HEK293 (cell line): Measurements from ENCODE around the gene JAKMIP1.

ENCODE experiments used
- CTCF ChIA-PET: fragments of 350-600 bp; formaldehyde crosslinking; extraction: SDS; loops from one replicate; lab custom pipeline; 2021; ENCODE audit warnings: antibody characterized with exemption; lab: Yijun Ruan, JAX
- POLR2A ChIA-PET: fragments of 300-600 bp; formaldehyde crosslinking; extraction: SDS; loops from one replicate; lab custom pipeline; 2020; ENCODE audit warnings: antibody characterized with exemption, inconsistent platforms; lab: Yijun Ruan, JAX
- H3K27ac ChIP-seq: fragments of 200-500 bp; sonication (Bioruptor generic); 2 replicates; pipeline ENCODE4 v1.5.1; 2014; ENCODE audit warnings: low read depth, low read length, control low read depth, inconsistent platforms; ENCODE audit errors: extremely low read depth
- H3K36me3 ChIP-seq, 2 experiments: fragments of 200-500 bp in 1 of 2; sonication (Bioruptor generic) in 1 of 2; 1 replicate in 1 of 2; 2 replicates in 1 of 2; pipeline ENCODE4 v1.5.1; 2014 to 2017; ENCODE audit warnings: inconsistent platforms in 2 of 2, low read length in 2 of 2; ENCODE audit not compliant: control insufficient read depth in 2 of 2, insufficient read depth in 1 of 2
- H3K4me1 ChIP-seq: fragments of 200-500 bp; sonication (Bioruptor generic); 2 replicates; pipeline ENCODE4 v1.5.1; 2014; ENCODE audit warnings: mild to moderate bottlenecking, low read length, inconsistent platforms; ENCODE audit not compliant: control insufficient read depth, insufficient read depth
- H3K4me3 ChIP-seq: 2 replicates; pipeline ENCODE4 v1.5.1; 2011; ENCODE audit warnings: low read depth, mild to moderate bottlenecking, control low read depth, low read length, moderate library complexity
- H3K9me3 ChIP-seq: fragments of 200-500 bp; sonication (Bioruptor generic); 2 replicates; pipeline ENCODE4 v1.5.1; 2014; ENCODE audit warnings: low read depth, low read length, inconsistent platforms; ENCODE audit not compliant: control insufficient read depth, insufficient read depth
- FEZF1 ChIP-seq: fragments of 450-650 bp; formaldehyde crosslinking; IDR thresholded peaks from 2 replicates; pipeline ENCODE4 v1.5.1; 2016; ENCODE audit warnings: missing biosample characterization, missing genetic modification characterization
- HOXA7 ChIP-seq: sonication (generic); formaldehyde crosslinking; IDR thresholded peaks from 2 replicates; pipeline ENCODE4 v1.8.1; 2022; ENCODE audit warnings: missing genetic modification reagents, borderline replicate concordance
- IKZF3 ChIP-seq: fragments of 450-650 bp; IDR thresholded peaks from 2 replicates; pipeline ENCODE4 v1.5.0; 2018; ENCODE audit warnings: missing biosample characterization, mild to moderate bottlenecking, missing genetic modification characterization, moderate library complexity
- KLF7 ChIP-seq: fragments of 450-650 bp; formaldehyde crosslinking; IDR thresholded peaks from 2 replicates; pipeline ENCODE4 v1.5.1; 2016; ENCODE audit warnings: missing biosample characterization, missing genetic modification characterization, borderline replicate concordance
- PRDM1 ChIP-seq: fragments of 450-650 bp; formaldehyde crosslinking; IDR thresholded peaks from 2 replicates; pipeline ENCODE4; 2016; ENCODE audit warnings: missing biosample characterization, missing genetic modification characterization
- SCRT1 ChIP-seq: fragments of 450-650 bp; formaldehyde crosslinking; IDR thresholded peaks from 2 replicates; pipeline ENCODE4 v1.5.1; 2016; ENCODE audit warnings: missing biosample characterization, missing genetic modification characterization, borderline replicate concordance
- TSHZ1 ChIP-seq: fragments of 450-650 bp; formaldehyde crosslinking; IDR thresholded peaks from 2 replicates; pipeline ENCODE4 v1.5.1; 2016; ENCODE audit warnings: missing biosample characterization, missing genetic modification characterization, borderline replicate concordance
- ZBTB7A ChIP-seq: fragments of 450-650 bp; formaldehyde crosslinking; IDR thresholded peaks from 2 replicates; pipeline ENCODE4 v1.5.1; 2016; ENCODE audit warnings: low read depth, missing biosample characterization, missing genetic modification characterization
- ZFP69B ChIP-seq: fragments of 450-650 bp; formaldehyde crosslinking; IDR thresholded peaks from 2 replicates; pipeline ENCODE4 v1.5.1; 2016; ENCODE audit warnings: missing biosample characterization, missing genetic modification characterization
- ZNF148 ChIP-seq: fragments of 450-650 bp; formaldehyde crosslinking; IDR thresholded peaks from 2 replicates; pipeline ENCODE4 v1.5.0; 2017; ENCODE audit warnings: missing biosample characterization, missing genetic modification characterization, borderline replicate concordance
- ZNF155 ChIP-seq: fragments of 450-650 bp; formaldehyde crosslinking; IDR thresholded peaks from 2 replicates; pipeline ENCODE4 v1.5.1; 2016; ENCODE audit warnings: missing biosample characterization, missing genetic modification characterization
- ZNF223 ChIP-seq: fragments of 450-650 bp; formaldehyde crosslinking; IDR thresholded peaks from 2 replicates; pipeline ENCODE4 v1.5.1; 2016; ENCODE audit warnings: missing biosample characterization, missing genetic modification characterization
- ZNF324 ChIP-seq: fragments of 450-650 bp; formaldehyde crosslinking; IDR thresholded peaks from 2 replicates; pipeline ENCODE4 v1.5.1; 2016; ENCODE audit warnings: missing biosample characterization, missing genetic modification characterization
- ZNF354C ChIP-seq: fragments of 450-650 bp; formaldehyde crosslinking; IDR thresholded peaks from 2 replicates; pipeline ENCODE4 v1.5.1; 2016; ENCODE audit warnings: missing biosample characterization, missing genetic modification characterization, low read depth, borderline replicate concordance
- ZNF366 ChIP-seq: fragments of 450-650 bp; formaldehyde crosslinking; conservative IDR thresholded peaks from 2 replicates; pipeline ENCODE4 v1.5.1; 2016; ENCODE audit warnings: missing biosample characterization, missing genetic modification characterization
- ZNF37A ChIP-seq: fragments of 450-650 bp; IDR thresholded peaks from 2 replicates; pipeline ENCODE4 v1.5.1; 2018; ENCODE audit warnings: missing biosample characterization, missing genetic modification characterization
- ZNF530 ChIP-seq: fragments of 450-650 bp; formaldehyde crosslinking; IDR thresholded peaks from 2 replicates; pipeline ENCODE4 v1.5.1; 2016; ENCODE audit warnings: low read depth, missing biosample characterization, missing genetic modification characterization
- ZNF585B ChIP-seq: fragments of 450-650 bp; formaldehyde crosslinking; IDR thresholded peaks from 2 replicates; pipeline ENCODE4 v1.5.1; 2016; ENCODE audit warnings: missing biosample characterization, missing genetic modification characterization
- ZNF660 ChIP-seq: fragments of 450-650 bp; IDR thresholded peaks from 2 replicates; pipeline ENCODE4 v1.5.1; 2018; ENCODE audit warnings: missing biosample characterization, mild to moderate bottlenecking, missing genetic modification characterization
- ZNF664 ChIP-seq: fragments of 450-650 bp; formaldehyde crosslinking; IDR thresholded peaks from 2 replicates; pipeline ENCODE4 v1.5.1; 2016; ENCODE audit warnings: missing biosample characterization, missing genetic modification characterization
- ZNF747 ChIP-seq: fragments of 450-650 bp; formaldehyde crosslinking; IDR thresholded peaks from 2 replicates; pipeline ENCODE4 v1.5.1; 2016; ENCODE audit warnings: missing biosample characterization, missing genetic modification characterization
- ZNF785 ChIP-seq: fragments of 450-650 bp; formaldehyde crosslinking; IDR thresholded peaks from 2 replicates; pipeline ENCODE4 v1.5.1; 2016; ENCODE audit warnings: missing biosample characterization, missing genetic modification characterization
- ZSCAN30 ChIP-seq: fragments of 450-650 bp; IDR thresholded peaks from 2 replicates; pipeline ENCODE4 v1.5.1; 2018; ENCODE audit warnings: missing biosample characterization, mild to moderate bottlenecking, missing genetic modification characterization, moderate library complexity
- ZXDB ChIP-seq: fragments of 450-650 bp; formaldehyde crosslinking; IDR thresholded peaks from 2 replicates; pipeline ENCODE4 v1.5.1; 2016; ENCODE audit warnings: missing biosample characterization, missing genetic modification characterization
- TF ChIP-seq, protein P1 (sequence below): fragments of 450-650 bp; formaldehyde crosslinking; IDR thresholded peaks from 2 replicates; pipeline ENCODE4 v1.5.1; 2016; ENCODE audit warnings: missing biosample characterization, missing genetic modification characterization
- TF ChIP-seq, protein P2 (sequence below): fragments of 450-650 bp; formaldehyde crosslinking; IDR thresholded peaks from 2 replicates; pipeline ENCODE4 v1.5.1; 2016; ENCODE audit warnings: missing biosample characterization, missing genetic modification characterization

The JAKMIP1 gene

DNA sequence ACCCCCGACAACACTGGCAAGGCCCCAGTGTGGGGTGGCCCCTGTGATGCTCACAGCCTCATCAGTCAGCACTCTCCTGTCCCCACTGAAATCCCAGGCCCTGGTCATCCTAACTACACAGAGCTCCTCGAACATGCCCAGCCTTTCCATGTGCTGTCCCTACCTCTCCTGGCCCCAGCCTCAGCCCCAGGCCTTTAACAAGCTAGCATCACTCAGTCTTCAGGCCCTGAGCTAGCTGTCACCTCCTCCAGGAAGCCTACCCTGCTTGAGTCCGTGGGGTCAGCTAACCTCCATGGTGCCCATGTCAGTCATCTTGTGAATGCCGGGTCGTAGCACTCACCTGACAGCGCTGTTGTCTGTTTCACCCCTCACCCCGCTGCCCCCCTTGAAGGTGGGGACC, 156.5 kb downstream of the JAKMIP1 start (continued):
- TF ChIP-seq ZNF660 (tag by site-specific recombination) (no peak), KLF7 (tag by site-specific recombination) (no peak), ZSCAN30 (no peak), HOXA7 (CRISPR knock-in tag) (no peak), PRDM1 (tag by site-specific recombination) (no peak), SCRT1 (tag by site-specific recombination) (no peak), IKZF3 (no peak), ZNF354C (tag by site-specific recombination) (no peak)

DNA sequence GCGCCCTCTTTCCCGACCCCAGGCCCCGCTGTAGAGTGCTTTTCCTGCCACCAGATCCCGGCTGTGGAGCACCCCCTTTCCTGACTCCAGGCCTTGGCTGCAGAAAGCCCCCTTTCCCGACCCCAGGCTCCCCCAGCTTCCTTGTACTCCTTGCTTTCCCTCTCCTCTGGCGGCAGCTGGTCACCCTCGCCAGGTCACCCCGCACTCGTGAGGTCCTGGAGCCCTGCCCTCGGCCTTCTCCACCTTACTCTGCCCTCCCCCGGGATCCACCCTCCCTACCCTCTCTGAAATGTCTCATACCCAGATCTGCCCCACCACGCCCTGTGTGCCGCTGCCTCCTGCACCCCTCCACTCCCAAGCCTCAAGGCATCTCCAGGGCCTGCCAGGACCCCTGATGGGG, 157.2 kb downstream of the JAKMIP1 start:
- no peaks in the 10 kb centered on the region for H3K4me1 ChIP-seq
- H3K9me3 ChIP-seq, result no peaks in the 10 kb centered on the region
- CTCF ChIA-PET, result no interaction called here

DNA sequence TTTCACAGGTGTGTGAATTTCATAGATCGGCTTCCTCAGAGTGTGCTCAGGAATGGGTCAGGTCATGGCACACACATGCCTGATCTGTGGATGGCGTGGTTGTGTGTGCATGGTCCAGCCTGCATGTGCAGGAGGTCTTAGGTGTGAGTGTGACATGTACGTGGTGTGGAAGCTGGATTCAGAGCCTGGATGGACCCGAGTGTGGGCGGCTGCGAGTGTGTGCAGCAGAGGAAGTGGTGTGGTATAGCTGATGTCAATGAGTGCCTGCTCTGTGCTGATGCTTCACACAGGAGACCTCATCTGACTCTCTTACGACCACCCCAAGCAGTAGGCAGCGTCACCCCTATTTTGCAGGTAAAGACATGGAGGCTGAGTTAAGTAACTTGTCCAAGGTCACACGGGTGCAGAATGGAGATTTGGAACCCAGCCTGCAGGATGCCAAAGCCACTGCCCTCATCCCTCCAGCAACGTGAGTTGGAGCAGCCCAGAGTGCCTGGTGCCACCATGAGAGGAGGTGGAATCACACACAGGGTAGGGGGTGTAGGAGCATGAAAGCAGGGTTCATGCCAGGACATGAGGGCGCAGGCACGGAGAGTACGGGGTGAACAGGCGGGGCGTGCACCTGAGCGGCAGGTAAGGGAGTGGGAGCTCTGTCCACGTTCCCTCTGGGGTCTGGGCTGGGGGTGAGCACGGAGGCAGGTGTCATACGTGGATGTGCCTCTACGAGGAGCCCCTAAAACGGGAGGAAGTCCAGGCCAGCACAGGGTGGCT, 157.9 kb downstream of the JAKMIP1 start:
- CTCF ChIA-PET, result no interaction called here
- Histone ChIP-seq H3K4me3 (no peak overlapping the region), H3K36me3 (no peaks in the 10 kb centered on the region), H3K27ac (no peak overlapping the region), H3K9me3 (no peaks in the 10 kb centered on the region), H3K4me1 (no peaks in the 10 kb centered on the region)
- POLR2A ChIA-PET, result no interaction called here
- TF ChIP-seq, protein P1, sequence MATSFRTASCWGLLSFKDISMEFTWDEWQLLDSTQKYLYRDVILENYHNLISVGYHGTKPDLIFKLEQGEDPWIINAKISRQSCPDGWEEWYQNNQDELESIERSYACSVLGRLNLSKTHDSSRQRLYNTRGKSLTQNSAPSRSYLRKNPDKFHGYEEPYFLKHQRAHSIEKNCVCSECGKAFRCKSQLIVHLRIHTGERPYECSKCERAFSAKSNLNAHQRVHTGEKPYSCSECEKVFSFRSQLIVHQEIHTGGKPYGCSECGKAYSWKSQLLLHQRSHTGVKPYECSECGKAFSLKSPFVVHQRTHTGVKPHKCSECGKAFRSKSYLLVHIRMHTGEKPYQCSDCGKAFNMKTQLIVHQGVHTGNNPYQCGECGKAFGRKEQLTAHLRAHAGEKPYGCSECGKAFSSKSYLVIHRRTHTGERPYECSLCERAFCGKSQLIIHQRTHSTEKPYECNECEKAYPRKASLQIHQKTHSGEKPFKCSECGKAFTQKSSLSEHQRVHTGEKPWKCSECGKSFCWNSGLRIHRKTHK (tag by site-specific recombination), result no peak
- no peak for TF ChIP-seq ZNF585B (tag by site-specific recombination)
- TF ChIP-seq TSHZ1 (tag by site-specific recombination), result no peak
- TF ChIP-seq ZNF354C (tag by site-specific recombination), result no peak
- TF ChIP-seq ZFP69B (tag by site-specific recombination), result no peak
- TF ChIP-seq, protein P2, sequence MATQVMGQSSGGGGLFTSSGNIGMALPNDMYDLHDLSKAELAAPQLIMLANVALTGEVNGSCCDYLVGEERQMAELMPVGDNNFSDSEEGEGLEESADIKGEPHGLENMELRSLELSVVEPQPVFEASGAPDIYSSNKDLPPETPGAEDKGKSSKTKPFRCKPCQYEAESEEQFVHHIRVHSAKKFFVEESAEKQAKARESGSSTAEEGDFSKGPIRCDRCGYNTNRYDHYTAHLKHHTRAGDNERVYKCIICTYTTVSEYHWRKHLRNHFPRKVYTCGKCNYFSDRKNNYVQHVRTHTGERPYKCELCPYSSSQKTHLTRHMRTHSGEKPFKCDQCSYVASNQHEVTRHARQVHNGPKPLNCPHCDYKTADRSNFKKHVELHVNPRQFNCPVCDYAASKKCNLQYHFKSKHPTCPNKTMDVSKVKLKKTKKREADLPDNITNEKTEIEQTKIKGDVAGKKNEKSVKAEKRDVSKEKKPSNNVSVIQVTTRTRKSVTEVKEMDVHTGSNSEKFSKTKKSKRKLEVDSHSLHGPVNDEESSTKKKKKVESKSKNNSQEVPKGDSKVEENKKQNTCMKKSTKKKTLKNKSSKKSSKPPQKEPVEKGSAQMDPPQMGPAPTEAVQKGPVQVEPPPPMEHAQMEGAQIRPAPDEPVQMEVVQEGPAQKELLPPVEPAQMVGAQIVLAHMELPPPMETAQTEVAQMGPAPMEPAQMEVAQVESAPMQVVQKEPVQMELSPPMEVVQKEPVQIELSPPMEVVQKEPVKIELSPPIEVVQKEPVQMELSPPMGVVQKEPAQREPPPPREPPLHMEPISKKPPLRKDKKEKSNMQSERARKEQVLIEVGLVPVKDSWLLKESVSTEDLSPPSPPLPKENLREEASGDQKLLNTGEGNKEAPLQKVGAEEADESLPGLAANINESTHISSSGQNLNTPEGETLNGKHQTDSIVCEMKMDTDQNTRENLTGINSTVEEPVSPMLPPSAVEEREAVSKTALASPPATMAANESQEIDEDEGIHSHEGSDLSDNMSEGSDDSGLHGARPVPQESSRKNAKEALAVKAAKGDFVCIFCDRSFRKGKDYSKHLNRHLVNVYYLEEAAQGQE, result no peak

More for the DNA sequence above, 157.2 kb downstream of the JAKMIP1 start:
- TF ChIP-seq ZXDB (tag by site-specific recombination) (no peak), ZNF530 (tag by site-specific recombination) (no peak), ZNF223 (tag by site-specific recombination) (no peak), ZNF324 (tag by site-specific recombination) (no peak), ZBTB7A (tag by site-specific recombination) (no peak), ZNF155 (no peak), ZNF785 (tag by site-specific recombination) (no peak), ZNF664 (tag by site-specific recombination) (no peak), KLF7 (tag by site-specific recombination) (no peak), ZNF747 (tag by site-specific recombination) (no peak), ZNF148 (no peak), ZNF366 (no peak), ZNF37A (no peak), FEZF1 (tag by site-specific recombination) (no peak)
- TF ChIP-seq, all 188 proteins: peak for 0
- Histone ChIP-seq H3K36me3 (no peaks in the 10 kb centered on the region), H3K27ac (no peak overlapping the region), H3K4me3 (no peak overlapping the region)
- POLR2A ChIA-PET, result no interaction called here
